GM18868 (cell line): ENCODE data around the gene CPNE5.
A peak's percentile ranks its signal among the peaks of the same experiment; 100 is the strongest.

ENCODE experiments used
- ATAC-seq: cut with Tn5 transposase; IDR thresholded peaks from one replicate; pipeline ENCODE4 v1.9.1; 2021; ENCODE audit warnings: mild to moderate bottlenecking, moderate library complexity; ENCODE audit not compliant: unreplicated experiment

The CPNE5 gene

DNA sequence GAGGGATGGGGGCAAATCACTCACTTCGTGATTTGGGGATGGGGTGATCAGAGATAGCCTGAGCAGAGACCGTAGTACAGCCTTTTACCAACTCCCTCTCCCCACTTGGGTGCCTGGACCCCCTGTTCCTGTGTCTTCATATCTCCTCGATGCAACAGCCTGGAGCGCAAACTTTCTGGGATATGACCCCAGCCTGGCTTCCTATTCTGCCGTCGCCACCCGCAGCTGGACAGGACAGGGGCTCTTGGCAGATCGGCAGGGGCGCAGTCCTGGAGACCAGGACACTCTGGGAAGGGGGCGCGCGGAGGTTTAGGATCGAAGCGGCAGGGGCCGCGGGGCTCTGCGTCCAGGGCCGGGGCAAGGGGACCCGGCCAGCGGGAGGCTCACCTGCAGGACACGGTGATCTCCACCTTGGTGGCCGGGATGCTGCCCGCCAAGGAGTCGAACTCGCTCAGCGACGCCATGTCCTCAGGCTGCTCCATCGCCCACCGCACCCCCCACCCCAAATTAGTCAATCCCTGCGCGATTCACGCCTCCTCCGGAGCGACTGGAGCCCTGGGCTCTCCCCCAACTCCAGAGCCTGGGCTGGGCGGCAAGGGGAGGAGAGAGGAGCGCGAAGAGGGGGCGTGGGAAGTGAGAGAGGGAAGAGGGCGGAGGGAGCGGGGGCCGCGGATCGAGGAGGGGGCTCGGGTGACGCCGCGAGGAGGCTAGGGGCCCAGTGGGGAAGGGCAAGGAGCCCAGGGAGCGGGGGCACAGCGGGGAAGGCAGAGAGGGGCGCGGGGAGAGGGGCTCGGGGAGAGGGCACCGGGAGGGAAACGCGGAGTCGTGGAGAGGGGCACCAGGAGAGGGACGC is at the start of gene CPNE5:
Gene CPNE5, minus strand, starts transcription at position 549 of the 853 bp plus-strand sequence. Its CDS starts 67 bp downstream, at position 482.
- ATAC-seq = no peak

- ATAC-seq = no peak
Observed at GRCh38 chr6:36888115-36888643, 48.9 kb upstream of the CPNE5 start.

- no peak for ATAC-seq
Observed at GRCh38 chr6:36886950-36887618, 47.8 kb upstream of the CPNE5 start.

DNA sequence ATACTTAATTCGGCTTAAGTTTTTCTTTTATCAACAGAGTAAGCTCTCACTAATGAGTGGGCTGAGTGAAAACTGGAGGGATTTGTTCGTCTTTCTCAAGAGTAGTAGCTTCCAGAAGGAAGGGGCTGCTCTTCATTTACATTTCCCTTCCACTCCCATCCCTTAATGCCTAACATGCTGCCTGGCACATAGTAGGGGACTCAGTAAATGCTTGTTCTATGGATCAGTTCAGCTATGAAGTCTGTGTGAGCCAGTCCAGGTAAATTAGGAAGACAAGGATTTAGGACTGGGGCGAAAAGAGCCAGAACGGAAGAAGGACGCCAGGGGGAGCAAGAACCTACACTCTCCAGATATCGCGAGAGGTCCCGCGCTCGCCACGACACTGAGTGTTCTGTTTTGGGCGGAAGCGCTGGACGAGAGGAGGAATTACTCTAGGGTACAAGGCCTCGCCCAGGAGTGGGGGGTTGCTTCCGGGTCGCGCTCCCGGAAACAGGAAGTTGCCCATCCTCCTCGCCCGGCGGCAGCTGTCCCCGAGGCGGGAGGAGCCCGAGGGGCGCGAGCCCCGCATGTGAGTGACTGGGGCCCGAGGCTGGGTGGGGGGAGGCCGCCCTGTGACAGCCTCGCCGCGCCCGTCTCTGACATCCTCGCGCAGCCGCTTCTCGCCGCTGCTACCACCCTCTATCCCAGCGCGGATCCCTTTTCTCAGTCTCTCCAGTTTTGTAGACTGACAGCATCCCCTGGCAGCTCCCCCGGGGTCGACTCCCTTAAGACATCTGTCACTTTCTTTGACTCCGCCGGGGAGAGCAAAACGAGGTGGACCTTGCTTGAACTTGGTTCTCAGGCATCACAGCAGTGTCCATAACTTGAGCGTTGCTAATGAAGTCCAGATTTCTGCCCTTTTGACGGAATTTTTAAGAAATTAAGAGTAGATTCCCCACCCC is 46.5 kb upstream of the CPNE5 start, which contains the start of gene C6orf89:
Gene C6orf89, plus strand, starts transcription at position 492 of the 941 bp plus-strand sequence. CDS start 13,493 bp downstream, outside the sequence.
- peak; percentile 97 for ATAC-seq

DNA sequence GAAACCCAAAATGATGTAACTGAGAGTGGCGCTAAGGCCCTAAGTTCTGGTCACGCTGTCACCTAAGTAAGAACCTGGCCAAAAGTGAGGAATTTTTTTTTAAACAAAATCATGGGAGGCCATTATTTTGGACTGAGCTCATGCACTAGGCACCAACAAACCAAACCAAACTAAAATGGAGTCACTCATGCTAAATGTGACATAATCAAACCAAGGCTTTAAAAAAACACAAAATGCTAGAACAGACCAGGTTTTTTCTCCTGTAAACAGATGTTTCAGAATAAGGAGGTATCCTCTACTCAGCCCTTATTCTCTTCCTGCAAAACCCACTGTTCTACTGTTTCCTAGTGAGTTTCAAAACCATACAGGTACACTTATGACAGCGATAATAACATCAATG is 45.4 kb upstream of the CPNE5 start:
- ATAC-seq = no peak

- ATAC-seq = no peak
Observed at GRCh38 chr6:36875250-36875633, 36.0 kb upstream of the CPNE5 start.

DNA sequence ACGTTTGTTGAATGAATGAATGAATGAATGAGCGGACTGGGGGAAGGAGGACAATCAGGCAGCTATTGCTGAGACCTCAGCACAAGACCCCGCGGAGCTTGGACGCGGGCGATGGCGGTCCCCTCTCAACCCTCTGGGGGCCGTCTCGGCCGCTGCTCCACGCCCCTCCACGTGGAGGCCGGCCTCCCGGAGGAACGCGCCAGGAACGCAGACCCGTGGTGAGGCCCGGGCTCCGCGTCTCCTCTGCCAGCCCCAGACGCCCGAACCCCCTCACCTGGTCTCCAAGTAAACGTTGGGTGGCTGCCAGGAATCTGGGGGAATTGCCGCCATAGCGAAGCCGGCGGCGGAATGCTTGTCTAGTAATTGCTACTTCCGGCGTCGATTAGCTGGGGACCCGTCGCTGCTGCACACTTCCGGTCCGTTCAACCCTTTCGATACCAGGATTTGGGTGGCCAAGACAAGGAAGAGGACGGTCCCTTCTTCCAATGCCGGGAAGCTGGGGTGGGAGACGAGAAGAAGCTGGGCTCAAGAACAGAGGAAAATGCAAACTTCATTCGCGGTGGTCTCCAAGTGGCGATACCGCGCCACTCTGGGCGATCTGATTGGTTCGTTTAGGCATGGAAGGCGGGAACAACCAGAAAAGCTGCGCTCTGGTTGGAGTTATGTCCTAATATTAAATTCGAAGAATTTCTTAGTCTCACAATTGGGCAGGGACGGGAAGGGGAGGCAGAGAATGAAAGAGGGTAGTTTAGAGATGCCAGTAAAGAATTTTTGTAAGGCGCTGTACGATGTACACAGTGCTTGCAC is 35.4 kb upstream of the CPNE5 start, which contains the start of gene PPIL1:
Gene PPIL1, minus strand, starts transcription at position 361 of the 807 bp plus-strand sequence. Its CDS starts 31 bp downstream, at position 330.
- ATAC-seq = peak; percentile 81

DNA sequence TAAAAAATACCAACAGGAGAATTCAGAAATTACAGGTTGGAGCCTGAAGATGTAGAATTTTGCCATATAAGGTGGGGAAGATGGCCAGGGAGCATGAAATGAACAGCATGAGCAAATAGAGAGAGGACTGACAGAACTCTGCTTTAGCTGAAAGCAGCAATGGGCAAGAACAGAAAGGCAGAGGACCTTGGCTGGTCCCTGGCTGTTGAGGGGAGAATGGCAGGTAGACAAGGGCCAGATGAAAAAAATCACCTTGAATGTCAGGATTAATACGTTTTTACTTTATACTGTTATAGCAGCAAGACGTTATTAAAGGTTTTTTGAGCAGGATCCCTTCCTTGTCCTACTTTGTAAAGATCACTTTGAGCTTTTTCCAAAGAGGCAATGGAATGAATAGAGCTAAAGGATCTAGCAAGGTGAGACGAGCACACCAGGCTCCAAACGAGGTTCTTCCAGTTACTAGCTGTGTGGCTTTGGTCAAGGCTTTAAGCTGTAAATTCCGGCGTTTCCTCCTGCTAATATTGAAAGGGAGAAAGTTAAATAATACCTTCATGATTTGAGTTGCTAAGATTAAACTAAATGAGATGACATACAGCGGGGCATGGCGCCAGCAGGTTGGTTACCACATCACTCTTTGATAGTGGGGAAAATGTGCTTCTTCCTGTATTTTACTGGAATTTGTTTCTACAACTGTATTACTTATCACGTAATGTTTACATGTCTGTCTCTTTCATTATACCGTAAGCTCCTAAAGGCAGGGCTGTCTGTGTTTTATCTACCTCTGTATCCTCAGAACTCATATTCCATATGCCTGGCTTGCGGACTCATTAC is 34.6 kb upstream of the CPNE5 start:
- ATAC-seq = no peak

DNA sequence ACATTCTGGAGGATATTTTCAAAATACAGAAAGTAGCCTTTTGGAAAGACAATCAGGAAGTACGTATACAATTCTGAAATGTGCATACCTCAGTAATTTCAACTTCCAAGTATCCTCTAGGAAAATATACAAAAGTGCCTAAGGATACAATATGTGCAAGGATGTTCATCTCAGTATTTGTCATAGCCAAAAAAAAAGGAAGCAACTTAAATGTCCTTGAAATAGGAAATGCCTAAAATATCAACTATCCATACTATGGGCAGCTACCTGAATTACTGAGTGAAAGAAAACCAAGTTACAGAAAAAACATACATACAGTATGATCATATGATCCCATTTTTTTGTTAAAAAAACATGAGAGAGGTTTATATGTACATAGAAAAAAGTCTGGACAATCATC is 33.9 kb upstream of the CPNE5 start:
- ATAC-seq = no peak

DNA sequence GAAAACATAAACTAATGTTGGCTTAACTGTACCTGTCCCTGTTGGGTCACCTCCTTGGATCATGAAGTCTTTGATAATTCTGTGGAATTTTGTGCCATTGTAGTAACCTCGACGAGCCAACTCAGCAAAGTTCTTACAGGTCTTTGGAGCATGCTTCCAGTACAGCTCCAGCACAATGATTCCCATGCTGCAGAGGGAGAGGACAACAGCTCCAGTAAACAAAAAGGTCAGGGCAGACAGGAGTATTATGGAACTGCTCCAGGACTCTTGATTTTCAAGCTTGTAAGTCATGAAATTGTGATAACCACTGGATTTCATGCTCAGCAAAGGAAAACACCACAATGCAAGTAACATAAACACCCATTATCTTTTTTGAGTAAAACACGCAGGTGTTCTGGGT is 32.4 kb upstream of the CPNE5 start:
- ATAC-seq = no peak

GRCh38 chr6:36867471-36868224 is 28.4 kb upstream of the CPNE5 start:
- ATAC-seq = no peak

GRCh38 chr6:36865835-36866234 is 26.6 kb upstream of the CPNE5 start:
- no peak for ATAC-seq

DNA sequence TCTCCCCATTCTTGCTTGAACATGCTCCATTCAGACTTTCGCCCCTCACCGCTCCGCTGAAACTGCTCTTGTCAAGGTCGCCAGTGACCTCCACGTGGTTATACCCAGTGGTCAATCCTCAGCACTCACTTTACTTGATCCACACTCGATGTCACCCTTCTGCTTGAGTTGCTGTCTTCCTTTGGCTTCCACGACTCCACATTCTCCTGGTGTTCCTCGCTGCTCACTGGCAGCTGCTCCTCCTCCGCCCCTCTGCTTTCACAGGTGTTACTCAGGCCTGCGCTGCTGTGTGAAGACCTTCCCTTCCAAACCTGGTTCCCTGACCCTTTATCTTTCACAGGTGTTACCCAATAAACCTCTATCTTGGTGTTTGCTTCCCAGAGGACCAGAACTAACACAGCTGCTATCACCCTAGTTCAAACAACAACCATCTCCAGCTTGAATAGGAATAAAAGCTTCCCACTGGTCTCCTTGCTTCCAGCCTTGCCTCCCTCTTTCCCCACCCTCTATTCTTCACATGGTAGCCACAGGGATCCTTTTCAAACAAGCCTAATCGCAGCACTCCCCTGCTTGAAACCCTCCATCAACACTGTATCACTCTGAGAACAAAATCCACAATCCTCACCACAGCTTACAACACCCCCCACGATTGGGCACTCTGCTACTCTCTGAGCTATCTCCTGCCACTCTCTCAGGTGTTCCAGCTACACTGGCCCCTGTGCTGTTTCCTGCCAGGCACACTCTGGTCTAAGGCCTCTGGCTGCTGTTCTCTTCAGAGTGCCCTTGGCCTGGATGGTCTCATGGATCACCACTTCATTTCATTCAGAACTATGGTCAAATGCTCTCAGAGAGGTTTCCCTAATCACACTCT is 24.7 kb upstream of the CPNE5 start:
- ATAC-seq = no peak

DNA sequence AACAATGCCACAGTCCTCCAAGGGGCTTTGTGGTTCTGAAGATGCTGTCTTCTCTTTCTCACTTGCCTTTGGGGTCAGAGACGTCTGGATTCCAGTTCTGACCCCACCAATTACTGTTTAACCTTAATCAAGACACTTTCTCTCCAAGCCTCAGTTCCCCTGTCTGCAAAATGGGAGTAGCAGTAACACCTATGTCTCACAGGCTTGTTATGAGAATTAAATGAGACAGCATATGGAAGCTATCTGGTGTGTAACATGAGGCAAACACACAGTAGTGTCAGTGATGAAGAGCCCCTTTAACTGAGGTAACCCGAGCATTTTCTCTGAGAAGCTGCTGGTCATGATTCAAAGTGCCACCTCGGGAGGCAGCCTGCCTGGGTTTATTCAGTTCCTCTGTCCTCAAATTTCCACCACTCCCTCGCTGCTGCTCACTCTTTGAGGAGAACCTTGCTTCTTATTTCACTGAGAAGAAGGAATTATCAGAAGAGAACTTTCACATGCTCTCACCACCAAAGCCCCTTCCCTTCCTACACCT is 23.7 kb upstream of the CPNE5 start:
- no peak for ATAC-seq

DNA sequence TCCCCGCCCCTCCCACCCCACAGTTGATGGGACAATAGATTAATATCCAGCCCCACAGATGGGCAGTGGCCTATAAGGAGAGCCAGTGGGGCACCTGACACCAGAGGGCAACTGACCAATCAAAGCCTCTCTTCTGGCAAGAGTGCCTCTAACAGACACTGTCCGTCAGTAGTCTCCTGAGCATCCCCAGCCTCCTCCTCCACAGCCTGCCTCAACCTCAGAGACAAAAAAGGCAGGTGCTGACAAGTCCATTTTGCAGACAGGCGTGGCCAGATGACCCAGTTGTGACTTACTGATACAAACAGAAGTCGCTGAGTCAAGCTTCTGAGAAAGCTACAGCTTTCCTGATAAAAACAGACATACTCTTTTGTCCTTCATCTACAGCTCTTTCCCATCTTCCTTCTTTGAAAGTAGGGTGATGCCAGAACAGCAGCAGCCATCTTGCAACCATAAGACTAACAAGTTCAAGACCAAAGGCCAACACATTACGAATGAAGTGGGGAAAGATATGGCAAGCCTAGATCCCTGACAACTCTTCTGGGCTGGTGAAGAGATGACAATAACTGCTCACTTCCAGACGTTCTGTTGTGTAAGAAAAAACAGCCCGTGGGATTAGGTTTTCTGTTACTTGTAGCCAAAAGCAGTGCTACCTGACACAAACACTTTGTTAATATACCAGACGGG is 23.1 kb upstream of the CPNE5 start:
- no peak for ATAC-seq

DNA sequence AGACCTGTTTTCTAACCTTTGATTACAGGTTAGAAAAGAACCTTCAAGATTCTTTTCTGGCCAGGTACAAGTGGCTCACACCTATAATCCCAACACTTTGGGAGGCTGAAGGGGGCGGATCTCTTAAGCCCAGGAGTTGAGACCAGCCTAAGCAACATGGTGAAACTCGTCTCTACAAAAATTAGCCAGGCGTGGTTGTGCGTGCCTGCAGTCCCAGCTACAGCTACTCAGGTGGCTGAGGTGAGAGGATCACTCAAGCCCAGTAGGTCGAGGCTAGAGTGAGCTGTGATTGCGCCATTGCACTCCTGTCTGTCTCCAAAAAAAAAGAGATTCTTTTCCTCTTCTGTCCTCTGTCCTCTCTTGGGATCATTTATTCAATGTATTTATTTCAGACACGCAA is 20.9 kb upstream of the CPNE5 start:
- no peak for ATAC-seq
